Glutamatergic neuron (in vitro differentiated cells): ENCODE data around the gene CAV1. TPM values are rescaled to one million over a fixed set of nuclear protein-coding genes. Genes with fewer than 3 reads are reported as not detected.

ENCODE experiments used
- DNase-seq: peaks from one replicate; pipeline ENCODE4 v3.0.0; 2022
- H3K27ac Mint-ChIP-seq: one replicate; pipeline ENCODE4 v1.8.0; 2020; ENCODE audit warnings: mild to moderate bottlenecking, mixed read lengths, inconsistent platforms; ENCODE audit not compliant: unreplicated experiment
- H3K27me3 Mint-ChIP-seq: one replicate; pipeline ENCODE4 v1.8.0; 2020; ENCODE audit warnings: mild to moderate bottlenecking, moderate library complexity, mixed read lengths, inconsistent platforms; ENCODE audit not compliant: unreplicated experiment
- H3K36me3 Mint-ChIP-seq: one replicate; pipeline ENCODE4 v1.8.0; 2020; ENCODE audit warnings: mild to moderate bottlenecking, mixed read lengths, inconsistent platforms; ENCODE audit not compliant: unreplicated experiment
- H3K4me1 Mint-ChIP-seq: one replicate; pipeline ENCODE4 v1.8.0; 2020; ENCODE audit warnings: mild to moderate bottlenecking, low read depth, mixed read lengths, inconsistent platforms; ENCODE audit not compliant: unreplicated experiment
- H3K4me3 Mint-ChIP-seq: one replicate; pipeline ENCODE4 v1.8.0; 2020; ENCODE audit warnings: mild to moderate bottlenecking, mixed read lengths, inconsistent platforms; ENCODE audit not compliant: unreplicated experiment
- H3K9me3 Mint-ChIP-seq: one replicate; pipeline ENCODE4 v1.8.0; 2020; ENCODE audit warnings: mild to moderate bottlenecking, moderate library complexity, mixed read lengths, inconsistent platforms; ENCODE audit not compliant: unreplicated experiment
- total RNA-seq: library from RNA; stranded (reverse); fragmentation: NEBNext Ultra II Directional; extraction: Animal tissue kit (Norgen Biotek cat#: 25700); gene quantifications from one replicate; pipeline ENCODE4 v1.2.1, GENCODE V29; 2021; ENCODE audit not compliant: unreplicated experiment
- TF ChIP-seq, protein P1 (sequence below): fragments of 200-600 bp; sonication (generic); IDR thresholded peaks from one replicate; pipeline ENCODE4 v1.5.0; 2021; ENCODE audit not compliant: partially characterized antibody, unreplicated experiment

Gene CAV1
- total RNA-seq, 1 donor from 2014 or later: 0.78 TPM

DNA sequence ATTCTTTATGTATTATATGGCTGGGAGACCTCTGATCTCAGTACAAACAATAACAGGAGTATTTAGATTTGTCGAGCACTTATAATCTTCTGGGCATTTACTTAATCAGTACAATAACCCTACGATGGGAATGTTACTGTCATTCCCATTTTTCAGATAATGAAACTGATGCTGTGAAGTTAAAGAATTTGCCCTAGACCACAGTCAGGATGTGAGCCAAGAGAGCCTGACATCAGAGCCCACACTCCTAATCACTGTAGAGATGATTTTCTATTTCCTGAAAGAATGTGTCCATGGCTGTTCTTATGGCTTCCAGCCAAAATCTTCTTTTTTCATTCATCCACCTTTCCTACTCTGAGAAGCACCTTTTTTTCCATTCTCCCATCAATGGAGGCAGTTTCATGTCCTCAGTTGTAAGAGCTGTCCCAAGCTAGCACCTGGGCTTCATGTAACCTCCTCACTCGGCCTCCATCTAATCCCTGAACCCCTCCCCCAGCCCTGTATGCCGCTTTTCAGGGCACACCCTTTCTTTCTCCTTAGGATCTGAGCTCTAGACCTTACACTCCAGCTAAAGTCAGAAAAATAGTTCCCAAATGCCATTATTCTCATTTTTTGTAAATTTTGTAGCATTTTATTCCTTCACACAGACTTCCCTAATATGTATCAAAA is 12.2 kb upstream of the CAV1 start:
- DNase-seq: no peak
- Mint-ChIP-seq H3K4me3 (no peak overlapping the region), H3K27ac (no peak overlapping the region), H3K9me3 (no peaks in the 10 kb centered on the region), H3K36me3 (no peaks in the 10 kb centered on the region), H3K4me1 (no peaks in the 10 kb centered on the region), H3K27me3 (peaks cover 2% of the 10 kb centered on the region)
- TF ChIP-seq, protein P1, sequence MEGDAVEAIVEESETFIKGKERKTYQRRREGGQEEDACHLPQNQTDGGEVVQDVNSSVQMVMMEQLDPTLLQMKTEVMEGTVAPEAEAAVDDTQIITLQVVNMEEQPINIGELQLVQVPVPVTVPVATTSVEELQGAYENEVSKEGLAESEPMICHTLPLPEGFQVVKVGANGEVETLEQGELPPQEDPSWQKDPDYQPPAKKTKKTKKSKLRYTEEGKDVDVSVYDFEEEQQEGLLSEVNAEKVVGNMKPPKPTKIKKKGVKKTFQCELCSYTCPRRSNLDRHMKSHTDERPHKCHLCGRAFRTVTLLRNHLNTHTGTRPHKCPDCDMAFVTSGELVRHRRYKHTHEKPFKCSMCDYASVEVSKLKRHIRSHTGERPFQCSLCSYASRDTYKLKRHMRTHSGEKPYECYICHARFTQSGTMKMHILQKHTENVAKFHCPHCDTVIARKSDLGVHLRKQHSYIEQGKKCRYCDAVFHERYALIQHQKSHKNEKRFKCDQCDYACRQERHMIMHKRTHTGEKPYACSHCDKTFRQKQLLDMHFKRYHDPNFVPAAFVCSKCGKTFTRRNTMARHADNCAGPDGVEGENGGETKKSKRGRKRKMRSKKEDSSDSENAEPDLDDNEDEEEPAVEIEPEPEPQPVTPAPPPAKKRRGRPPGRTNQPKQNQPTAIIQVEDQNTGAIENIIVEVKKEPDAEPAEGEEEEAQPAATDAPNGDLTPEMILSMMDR: no peak

DNA sequence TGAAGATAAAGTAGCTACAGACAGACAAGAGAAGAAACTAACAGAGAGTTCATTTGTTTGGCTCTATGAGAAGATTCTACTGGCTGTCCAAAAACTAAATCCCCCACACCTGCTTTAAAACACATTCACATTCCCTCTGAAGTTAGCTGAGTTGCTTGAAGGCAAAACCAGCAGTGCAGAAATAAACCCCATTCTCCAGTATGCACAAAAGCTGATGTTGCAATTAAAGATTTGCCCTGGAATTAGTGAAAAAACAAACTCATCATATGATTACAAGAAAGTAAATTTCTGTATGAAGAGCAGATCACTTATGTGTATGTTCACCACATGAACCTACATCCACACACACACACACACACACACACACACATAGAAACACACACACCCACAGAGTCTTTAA is 9.3 kb upstream of the CAV1 start:
- Mint-ChIP-seq H3K9me3 (no peaks in the 10 kb centered on the region), H3K4me1 (peaks cover 2% of the 10 kb centered on the region), H3K27ac (no peak overlapping the region), H3K4me3 (no peak overlapping the region), H3K36me3 (no peaks in the 10 kb centered on the region), H3K27me3 (peaks cover 5% of the 10 kb centered on the region)
- DNase-seq: no peak
- TF ChIP-seq, protein P1: no peak

DNA sequence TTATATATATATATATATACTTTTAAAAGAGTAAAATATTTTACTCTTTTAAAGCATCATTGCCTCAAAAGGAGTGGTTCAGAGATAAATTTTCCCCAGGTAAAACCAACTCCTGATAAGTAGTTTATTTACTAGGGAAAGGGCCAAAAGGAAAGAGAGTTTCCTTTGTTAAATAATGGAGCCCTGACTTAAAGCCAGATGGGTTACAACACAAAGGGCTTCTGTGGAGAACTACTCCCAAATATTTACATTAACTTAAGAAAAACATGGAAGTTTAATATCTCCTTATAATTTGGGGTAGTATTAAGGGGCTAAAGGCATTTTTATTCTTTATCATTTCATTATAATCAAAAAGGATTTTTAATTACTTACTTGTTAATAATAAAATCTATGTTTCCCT is 8.5 kb upstream of the CAV1 start:
- H3K9me3 Mint-ChIP-seq: no peaks in the 10 kb centered on the region
- H3K36me3 Mint-ChIP-seq: no peaks in the 10 kb centered on the region
- peaks cover 5% of the 10 kb centered on the region for H3K27me3 Mint-ChIP-seq
- peaks cover 2% of the 10 kb centered on the region for H3K4me1 Mint-ChIP-seq
- no peak overlapping the region for H3K4me3 Mint-ChIP-seq
- no peak for DNase-seq
- TF ChIP-seq, protein P1: no peak
- H3K27ac Mint-ChIP-seq: no peak overlapping the region

- peaks cover 5% of the 10 kb centered on the region for H3K27me3 Mint-ChIP-seq
- H3K27ac Mint-ChIP-seq: no peak overlapping the region
- TF ChIP-seq, protein P1: no peak
- H3K9me3 Mint-ChIP-seq: no peaks in the 10 kb centered on the region
- no peaks in the 10 kb centered on the region for H3K36me3 Mint-ChIP-seq
- peaks cover 2% of the 10 kb centered on the region for H3K4me1 Mint-ChIP-seq
- no peak for DNase-seq
- H3K4me3 Mint-ChIP-seq: no peak overlapping the region
Measured at GRCh38 chr7:116517626-116518025, 7.2 kb upstream of the CAV1 start.

GRCh38 chr7:116518961-116519360 is 5.9 kb upstream of the CAV1 start:
- peaks cover 2% of the 10 kb centered on the region for H3K4me1 Mint-ChIP-seq
- H3K9me3 Mint-ChIP-seq: no peaks in the 10 kb centered on the region
- no peak overlapping the region for H3K27ac Mint-ChIP-seq

More at GRCh38 chr7:116518961-116519360, 5.9 kb upstream of the CAV1 start:
- no peaks in the 10 kb centered on the region for H3K36me3 Mint-ChIP-seq
- TF ChIP-seq, protein P1: no peak
- no peak for DNase-seq
- peaks cover 7% of the 10 kb centered on the region for H3K27me3 Mint-ChIP-seq
- no peak overlapping the region for H3K4me3 Mint-ChIP-seq
